MG63 (cell line): ENCODE results near the gene SRPK1. TPM values are rescaled to one million over a fixed set of nuclear protein-coding genes. Genes with fewer than 3 reads are reported as not detected.
A peak's percentile ranks its signal among the peaks of the same experiment; 100 is the strongest.
"Not testable (repeated sequence)": the region's sequence is repeated elsewhere in the genome, so short reads cannot be mapped to it uniquely, and the experiment has no call there.

Experiments used
- DNase-seq: peaks from one replicate; pipeline ENCODE4 v3.0.0-alpha.2; 2020
- H3K27me3 ChIP-seq: fragments of 250-450 bp; sonication (Bioruptor Pico); 2 replicates; pipeline ENCODE4 v1.5.1; 2020; ENCODE audit warnings: mild to moderate bottlenecking, moderate library complexity
- H3K36me3 ChIP-seq: fragments of 250-450 bp; sonication (Bioruptor Pico); 2 replicates; pipeline ENCODE4 v1.5.1; 2020; ENCODE audit warnings: mild to moderate bottlenecking, moderate library complexity
- H3K4me3 ChIP-seq: fragments of 250-450 bp; sonication (Bioruptor Pico); 2 replicates; pipeline ENCODE4 v1.5.1; 2020; ENCODE audit warnings: mild to moderate bottlenecking, moderate library complexity
- H3K9me3 ChIP-seq: fragments of 250-450 bp; sonication (Bioruptor Pico); 2 replicates; pipeline ENCODE4 v1.5.1; 2020; ENCODE audit warnings: mild to moderate bottlenecking, moderate library complexity
- total RNA-seq: library from RNA; depleted of rRNA; stranded (reverse); fragments of >200 nt; shearing (Covaris generic); gene quantifications from 2 replicates; pipeline ENCODE4 v1.2.3, GENCODE V29; 2014; ENCODE audit warnings: low replicate concordance

Gene SRPK1
- total RNA-seq, 1 experiment from 2014 or later: 20.7 TPM

- Histone ChIP-seq H3K4me3 (no peak overlapping the region), H3K9me3 (peaks cover 32% of the 10 kb centered on the region), H3K36me3 (peaks cover 88% of the 10 kb centered on the region), H3K27me3 (no peaks in the 10 kb centered on the region)
- DNase-seq: peak; percentile 68
Measured at GRCh38 chr6:35911871-35912653, 8.8 kb downstream of the SRPK1 start.

- H3K27me3 ChIP-seq, DNase-seq, H3K4me3 ChIP-seq: not testable (repeated sequence)
- Histone ChIP-seq H3K36me3 (peaks cover 85% of the 10 kb centered on the region), H3K9me3 (peaks cover 33% of the 10 kb centered on the region)
Measured at GRCh38 chr6:35909571-35909970, 11.3 kb downstream of the SRPK1 start.

GRCh38 chr6:35908753-35909401, 12.0 kb downstream of the SRPK1 start:
- not testable (repeated sequence) for H3K4me3 ChIP-seq, H3K27me3 ChIP-seq, DNase-seq
- peaks cover 33% of the 10 kb centered on the region for H3K9me3 ChIP-seq
- H3K36me3 ChIP-seq: peaks cover 85% of the 10 kb centered on the region

GRCh38 chr6:35907750-35908149, 13.1 kb downstream of the SRPK1 start:
- Histone ChIP-seq H3K27me3 (no peaks in the 10 kb centered on the region), H3K4me3 (no peak overlapping the region), H3K36me3 (peaks cover 85% of the 10 kb centered on the region), H3K9me3 (peaks cover 32% of the 10 kb centered on the region)
- no peak for DNase-seq

- no peaks in the 10 kb centered on the region for H3K27me3 ChIP-seq
- H3K9me3 ChIP-seq: peaks cover 23% of the 10 kb centered on the region
- H3K36me3 ChIP-seq: peaks cover 73% of the 10 kb centered on the region
- no peak for DNase-seq
- H3K4me3 ChIP-seq: no peak overlapping the region
Measured at GRCh38 chr6:35906499-35906846, 14.4 kb downstream of the SRPK1 start.

GRCh38 chr6:35905841-35906498, 14.9 kb downstream of the SRPK1 start:
- Histone ChIP-seq H3K4me3 (no peak overlapping the region), H3K27me3 (no peaks in the 10 kb centered on the region), H3K36me3 (peaks cover 71% of the 10 kb centered on the region), H3K9me3 (peaks cover 20% of the 10 kb centered on the region)
- DNase-seq: no peak

GRCh38 chr6:35905141-35905785, 15.6 kb downstream of the SRPK1 start:
- Histone ChIP-seq H3K27me3 (no peaks in the 10 kb centered on the region), H3K4me3 (no peak overlapping the region), H3K9me3 (peaks cover 12% of the 10 kb centered on the region), H3K36me3 (peaks cover 70% of the 10 kb centered on the region)
- DNase-seq: no peak

GRCh38 chr6:35903679-35904078, 17.2 kb downstream of the SRPK1 start:
- DNase-seq: no peak
- Histone ChIP-seq H3K36me3 (peaks cover 56% of the 10 kb centered on the region), H3K27me3 (no peaks in the 10 kb centered on the region), H3K9me3 (peaks cover 2% of the 10 kb centered on the region; the same call in 1 of the 2 replicates), H3K4me3 (no peak overlapping the region)

GRCh38 chr6:35900448-35900847, 20.4 kb downstream of the SRPK1 start:
- Histone ChIP-seq H3K9me3 (no peaks in the 10 kb centered on the region; the same call in 1 of the 2 replicates), H3K27me3 (no peaks in the 10 kb centered on the region), H3K36me3 (peaks cover 32% of the 10 kb centered on the region), H3K4me3 (no peak overlapping the region)
- DNase-seq: no peak

- peaks cover 13% of the 10 kb centered on the region for H3K36me3 ChIP-seq
- H3K27me3 ChIP-seq: no peaks in the 10 kb centered on the region
- H3K4me3 ChIP-seq: no peak overlapping the region
- no peak for DNase-seq
- no peaks in the 10 kb centered on the region for H3K9me3 ChIP-seq
Measured at GRCh38 chr6:35898003-35898402, 22.9 kb downstream of the SRPK1 start.

- Histone ChIP-seq H3K27me3 (no peaks in the 10 kb centered on the region), H3K36me3 (peaks cover 15% of the 10 kb centered on the region), H3K4me3 (no peak overlapping the region), H3K9me3 (no peaks in the 10 kb centered on the region)
- no peak for DNase-seq
Measured at GRCh38 chr6:35897486-35897885, 23.4 kb downstream of the SRPK1 start.

- Histone ChIP-seq H3K36me3 (peaks cover 16% of the 10 kb centered on the region), H3K4me3 (no peak overlapping the region), H3K9me3 (no peaks in the 10 kb centered on the region), H3K27me3 (no peaks in the 10 kb centered on the region)
- no peak for DNase-seq
Measured at GRCh38 chr6:35897036-35897435, 23.9 kb downstream of the SRPK1 start.

GRCh38 chr6:35896228-35896627, 24.7 kb downstream of the SRPK1 start:
- DNase-seq: no peak
- H3K36me3 ChIP-seq: peaks cover 13% of the 10 kb centered on the region
- H3K27me3 ChIP-seq: no peaks in the 10 kb centered on the region
- no peak overlapping the region for H3K4me3 ChIP-seq
- no peaks in the 10 kb centered on the region for H3K9me3 ChIP-seq

GRCh38 chr6:35895560-35895959, 25.3 kb downstream of the SRPK1 start:
- Histone ChIP-seq H3K9me3 (no peaks in the 10 kb centered on the region), H3K36me3 (peaks cover 8% of the 10 kb centered on the region), H3K27me3 (no peaks in the 10 kb centered on the region), H3K4me3 (no peak overlapping the region)
- DNase-seq: no peak

- H3K27me3 ChIP-seq: no peaks in the 10 kb centered on the region
- H3K4me3 ChIP-seq: no peak overlapping the region
- DNase-seq: no peak
- H3K36me3 ChIP-seq: peaks cover 3% of the 10 kb centered on the region
- H3K9me3 ChIP-seq: no peaks in the 10 kb centered on the region
Measured at GRCh38 chr6:35894776-35895175, 26.1 kb downstream of the SRPK1 start.

GRCh38 chr6:35893246-35893645, 27.7 kb downstream of the SRPK1 start:
- DNase-seq: no peak
- Histone ChIP-seq H3K9me3 (no peaks in the 10 kb centered on the region), H3K36me3 (peaks cover 13% of the 10 kb centered on the region), H3K27me3 (no peaks in the 10 kb centered on the region), H3K4me3 (no peak overlapping the region)

- H3K9me3 ChIP-seq: no peaks in the 10 kb centered on the region
- H3K4me3 ChIP-seq: no peak overlapping the region
- peaks cover 21% of the 10 kb centered on the region for H3K36me3 ChIP-seq
- no peak for DNase-seq
- H3K27me3 ChIP-seq: no peaks in the 10 kb centered on the region
Measured at GRCh38 chr6:35892482-35892881, 28.4 kb downstream of the SRPK1 start.
